GM18520 (cell line): Measurements from ENCODE around the gene C1orf105.

ENCODE experiments used
- ATAC-seq: cut with Tn5 transposase; IDR thresholded peaks from one replicate; pipeline ENCODE4 v1.9.1; 2021; ENCODE audit not compliant: unreplicated experiment

The C1orf105 gene

DNA sequence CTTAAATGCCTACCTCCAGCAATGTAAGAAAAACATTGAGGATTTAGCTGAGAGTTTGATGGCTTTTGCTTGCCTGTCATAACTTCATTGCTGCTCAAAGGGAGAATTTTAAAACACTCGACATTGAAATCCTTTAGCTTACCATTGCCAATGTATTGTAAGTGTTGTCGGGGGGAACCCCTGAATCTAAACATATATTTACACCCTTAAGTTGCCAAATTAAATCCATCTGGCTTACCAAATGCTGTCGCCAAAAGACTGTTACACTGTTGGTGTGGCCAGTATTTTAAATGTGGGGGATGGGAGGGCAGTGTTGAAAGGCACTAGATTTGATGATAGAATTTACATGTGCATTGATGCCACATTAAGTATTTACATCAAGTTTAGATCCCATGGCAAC lies 24.9 kb upstream of the C1orf105 start:
- no peak for ATAC-seq

- ATAC-seq, result peak; percentile 34
Measured at GRCh38 chr1:172397221-172397620, 23.3 kb upstream of the C1orf105 start.

- no peak for ATAC-seq
Measured at GRCh38 chr1:172397633-172398032, 22.9 kb upstream of the C1orf105 start.

GRCh38 chr1:172398193-172398592 lies 22.3 kb upstream of the C1orf105 start:
- ATAC-seq, result no peak

DNA sequence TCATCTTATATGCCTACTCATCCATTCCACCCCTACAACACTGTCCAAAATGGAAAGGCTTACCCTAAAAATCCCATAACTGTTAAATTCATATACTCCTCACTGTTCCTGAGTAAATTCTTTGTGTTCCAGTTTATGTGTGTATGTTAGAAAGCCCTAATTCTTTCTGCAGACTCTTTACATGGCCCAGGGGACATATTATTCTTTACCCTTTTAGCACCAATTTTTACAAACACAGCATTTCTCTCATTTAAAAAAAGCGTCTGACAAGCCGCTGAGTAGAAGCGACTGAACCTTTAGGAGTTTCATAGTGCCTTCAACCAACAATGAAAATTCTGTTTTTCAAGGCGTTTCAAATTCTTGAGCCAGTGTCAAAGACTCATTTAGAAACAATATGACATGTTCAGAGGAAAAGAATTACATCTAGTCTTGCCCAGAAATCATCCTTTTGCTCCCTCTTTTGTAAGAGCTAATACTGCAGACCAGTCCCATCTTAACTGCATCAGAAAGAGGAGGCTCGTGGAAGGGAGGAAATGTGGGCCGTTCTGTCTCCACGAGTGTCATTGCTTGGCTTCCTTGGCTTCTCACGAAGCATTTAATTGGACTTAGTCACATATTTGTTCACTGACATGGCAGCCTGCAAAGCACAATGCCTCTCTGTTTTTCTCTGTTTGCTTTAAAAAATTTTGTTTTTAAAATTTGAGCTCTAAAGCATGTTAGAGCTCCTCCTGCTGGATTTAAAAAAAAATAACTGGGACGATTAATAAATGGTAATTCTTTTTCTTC lies 21.3 kb upstream of the C1orf105 start:
- no peak for ATAC-seq

DNA sequence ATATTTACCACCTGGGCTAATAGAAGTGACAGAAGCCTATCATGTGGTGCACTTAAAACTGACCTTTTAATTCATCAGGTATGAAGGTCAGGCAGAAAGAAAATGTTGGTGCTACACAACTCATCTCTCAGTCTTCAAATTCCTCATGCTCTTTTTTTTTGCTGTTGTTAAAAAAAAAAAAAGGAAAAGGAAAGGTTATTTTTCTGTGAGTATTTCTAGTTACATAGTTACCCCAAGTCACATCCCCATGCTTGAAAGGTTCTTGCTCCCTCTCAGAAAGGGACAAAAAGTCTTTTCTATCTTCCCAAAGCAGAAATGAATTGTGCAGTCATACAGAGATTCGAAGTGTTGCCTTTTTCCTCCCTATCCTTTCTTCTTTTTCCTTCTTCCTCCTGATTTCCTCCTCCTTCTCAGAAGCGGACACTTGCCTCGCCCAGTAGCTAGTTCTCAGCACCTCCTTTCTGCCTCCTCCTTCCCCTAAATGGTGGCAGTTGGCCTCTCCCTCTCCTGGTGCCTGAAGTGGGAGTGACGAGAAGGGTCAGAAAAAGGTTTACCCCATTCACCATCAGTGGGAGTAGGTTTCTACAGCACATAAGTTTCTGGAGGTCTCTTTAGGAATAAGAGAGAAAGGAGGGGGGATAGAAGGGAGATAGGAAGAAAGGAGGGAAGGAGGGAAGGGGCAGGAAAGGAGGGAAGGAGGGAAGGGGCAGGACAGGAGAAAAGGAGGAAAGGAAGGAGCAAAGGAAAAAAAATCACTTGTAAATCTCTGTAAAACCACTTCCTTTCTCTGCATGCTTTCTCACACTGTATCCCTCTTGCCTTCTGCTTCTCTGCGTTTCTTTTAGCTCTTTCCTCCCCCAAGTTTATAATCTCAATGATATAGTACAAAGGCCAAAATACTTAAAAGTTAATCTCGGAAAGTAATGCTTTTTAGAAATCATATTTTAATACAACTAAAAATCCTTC lies 20.4 kb upstream of the C1orf105 start:
- no peak for ATAC-seq

GRCh38 chr1:172400722-172401105 lies 19.8 kb upstream of the C1orf105 start:
- no peak for ATAC-seq

- ATAC-seq, result no peak
Measured at GRCh38 chr1:172401477-172401876, 19.0 kb upstream of the C1orf105 start.

DNA sequence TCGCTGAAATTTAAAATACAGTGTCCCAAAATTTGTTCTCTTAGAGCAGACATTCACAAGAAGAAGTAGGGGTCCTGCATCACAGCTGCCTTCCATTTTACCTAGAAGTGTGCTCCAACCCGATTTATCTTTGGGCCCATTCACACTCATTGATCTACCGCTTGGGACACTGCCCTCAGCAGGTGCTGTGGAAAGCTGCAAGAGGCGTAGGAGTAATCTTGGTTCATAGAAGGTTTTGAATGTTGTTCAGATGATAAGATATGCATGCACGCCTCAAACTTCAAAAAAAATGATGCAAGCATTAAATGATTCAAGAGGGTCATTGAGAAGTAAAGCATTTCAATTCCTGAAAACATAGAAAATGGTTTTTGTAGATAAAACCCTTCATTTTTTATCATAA lies 18.6 kb upstream of the C1orf105 start:
- no peak for ATAC-seq

- ATAC-seq, result no peak
Measured at GRCh38 chr1:172402878-172403569, 17.5 kb upstream of the C1orf105 start.

DNA sequence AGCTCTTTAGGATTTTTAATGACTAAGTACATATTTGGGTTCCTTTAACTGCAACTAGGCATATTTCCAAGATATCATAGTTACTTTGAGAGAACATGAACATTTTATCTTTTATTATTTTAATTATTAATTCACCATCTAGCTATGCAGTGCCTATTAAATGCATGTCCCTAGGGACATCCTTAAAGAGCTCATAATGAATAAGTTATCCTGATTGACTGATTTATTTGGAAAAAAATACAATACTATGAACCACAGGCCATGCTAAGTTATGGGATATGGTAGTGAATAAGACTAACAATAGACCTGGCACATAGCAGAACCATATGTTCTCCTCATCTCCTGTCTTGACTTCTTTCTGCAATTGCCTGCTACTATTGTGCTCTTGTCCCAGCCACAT lies 16.4 kb upstream of the C1orf105 start:
- ATAC-seq, result no peak

- ATAC-seq, result no peak
Measured at GRCh38 chr1:172405912-172406311, 14.6 kb upstream of the C1orf105 start.

GRCh38 chr1:172406968-172407367 lies 13.5 kb upstream of the C1orf105 start:
- no peak for ATAC-seq

DNA sequence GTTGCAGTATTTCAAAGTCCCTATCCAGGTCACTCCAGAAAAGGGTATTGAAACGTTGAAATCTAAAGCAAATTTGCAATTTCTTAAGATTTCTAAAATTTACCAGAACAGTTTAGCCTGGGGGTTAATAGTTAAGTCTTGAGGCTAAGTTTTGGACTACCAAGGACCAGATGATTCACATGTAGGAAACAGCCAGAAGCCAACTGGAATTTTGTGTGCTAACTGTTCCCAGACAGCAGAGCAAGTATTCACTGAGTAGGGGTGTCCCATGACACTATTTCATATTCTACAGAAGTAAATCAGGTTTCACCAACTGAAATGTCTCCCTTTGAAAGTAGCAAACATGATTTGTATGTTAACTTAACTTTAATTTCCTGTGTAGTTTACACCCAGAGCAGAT lies 11.5 kb upstream of the C1orf105 start:
- no peak for ATAC-seq

DNA sequence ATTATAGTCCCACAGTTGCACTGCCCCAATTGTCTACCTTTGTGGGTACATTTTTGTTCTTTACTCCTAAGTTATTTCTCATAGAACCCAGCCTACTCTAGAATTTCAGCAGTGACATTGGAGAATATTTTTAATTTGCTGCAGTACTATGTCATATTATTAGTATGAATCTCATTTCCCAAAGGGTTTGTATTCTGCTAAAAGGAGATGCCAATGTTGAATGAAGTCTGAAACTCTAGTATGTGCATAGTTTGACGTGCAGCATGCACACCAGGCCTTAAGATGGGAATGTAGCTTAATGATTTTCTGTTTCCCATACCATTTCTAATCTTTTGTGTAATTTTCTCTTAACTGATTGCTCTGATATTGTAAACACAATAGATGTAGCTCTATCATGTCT lies 10.5 kb upstream of the C1orf105 start:
- no peak for ATAC-seq

DNA sequence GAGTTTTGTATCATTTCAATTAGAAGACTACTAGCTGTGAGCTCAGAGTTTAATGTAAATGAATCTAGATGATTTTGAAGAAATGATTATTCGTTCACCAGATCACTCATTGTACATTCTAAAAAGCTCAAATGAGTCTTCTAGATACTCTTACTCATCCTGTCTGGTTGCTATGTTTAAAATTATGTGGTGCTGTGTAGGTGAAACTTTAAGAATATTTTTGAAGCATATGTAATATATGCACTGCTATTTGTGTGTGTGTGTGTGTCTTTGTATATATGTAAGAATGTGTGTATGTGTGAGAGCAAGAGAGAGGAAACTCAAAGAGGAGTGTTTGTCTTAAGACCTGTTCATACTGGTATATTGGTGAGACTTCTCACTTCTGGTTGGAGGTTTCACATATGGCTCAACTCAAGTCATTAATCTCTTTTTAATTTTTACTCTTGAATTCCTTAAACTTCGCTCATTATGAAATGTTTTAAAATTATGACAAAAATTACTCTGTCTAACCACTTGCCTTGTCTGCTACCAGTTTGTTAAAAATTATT lies 8.6 kb upstream of the C1orf105 start:
- ATAC-seq, result no peak

DNA sequence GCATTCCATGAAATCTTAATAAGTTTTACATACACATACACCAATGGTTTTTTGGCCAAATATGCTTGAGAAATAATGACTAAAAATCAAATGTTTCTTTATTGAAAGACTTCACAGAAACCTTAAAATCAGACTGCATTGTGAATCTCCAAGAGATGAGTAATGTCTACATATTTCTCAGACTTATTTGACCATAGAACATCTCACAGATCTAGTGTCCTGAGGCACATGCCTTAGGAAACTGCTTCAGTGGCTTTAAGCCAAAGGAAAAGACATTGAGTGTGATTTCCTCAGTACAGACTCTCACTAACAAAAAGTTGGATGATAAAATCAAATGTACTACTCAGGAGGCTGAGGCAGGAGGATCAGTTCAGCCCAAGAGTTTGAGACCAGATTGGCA lies 6.2 kb upstream of the C1orf105 start:
- ATAC-seq, result no peak

DNA sequence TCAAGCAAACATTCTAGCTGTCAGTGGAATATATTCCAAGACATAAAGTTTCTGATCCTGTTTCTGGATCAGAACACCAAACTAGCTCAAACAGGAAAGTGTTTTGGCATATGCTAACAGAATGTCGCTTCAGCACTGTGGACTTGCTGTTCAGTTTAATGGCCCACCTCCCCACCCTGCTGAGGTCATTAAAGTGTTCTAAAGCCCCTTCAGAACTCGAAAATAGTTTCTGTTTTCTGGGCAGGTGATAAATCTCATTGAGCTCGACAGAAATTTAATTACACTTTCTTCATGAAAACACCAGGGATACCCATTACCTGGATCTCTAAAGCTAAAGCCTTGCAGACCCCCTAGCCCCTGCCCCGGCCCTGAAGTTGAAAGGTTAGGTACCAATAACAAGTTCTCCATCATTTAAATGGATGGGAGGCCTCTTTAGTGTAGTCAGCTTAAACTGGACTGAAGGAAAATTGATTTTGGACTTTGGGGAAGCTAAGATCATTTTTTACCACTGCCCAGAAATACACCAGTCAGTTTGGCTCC lies 3.9 kb upstream of the C1orf105 start:
- ATAC-seq, result no peak

GRCh38 chr1:172417557-172417956 lies 2.9 kb upstream of the C1orf105 start:
- ATAC-seq, result no peak

GRCh38 chr1:172421974-172422604 lies 1.6 kb downstream of the C1orf105 start:
- ATAC-seq, result no peak
